CD4-positive, CD25-positive, alpha-beta regulatory T cell (primary cell): ENCODE measurements around the gene GLTPD2. TPM values are rescaled to one million over a fixed set of nuclear protein-coding genes. Genes with fewer than 3 reads are reported as not detected.
A peak's percentile ranks its signal among the peaks of the same experiment; 100 is the strongest.

Experiments used
- ATAC-seq, 2 donors: fragments of 150-1000 bp; cut with Tn5 transposase; one replicate each; pipeline ENCODE4 v1.10.0; 2021; ENCODE audit warnings: low read depth in 2 of 2, moderate number of reproducible peaks in 2 of 2, moderate library complexity in 1 of 2
- DNase-seq, 3 donors: peaks; one replicate each; pipeline versions ENCODE4 v3.0.0 to v3.0.0-alpha.2; 2012 to 2022; ENCODE audit warnings: mixed read lengths in 1 of 3
- H3K27ac ChIP-seq: one replicate; pipeline ENCODE4 v1.7.0; 2013; ENCODE audit warnings: mild to moderate bottlenecking, low read length; ENCODE audit not compliant: insufficient read depth, poor library complexity, severe bottlenecking
- H3K27me3 ChIP-seq: one replicate; pipeline ENCODE4 v1.7.0; 2013; ENCODE audit warnings: low read length; ENCODE audit not compliant: control insufficient read depth, insufficient read depth
- H3K36me3 ChIP-seq: one replicate; pipeline ENCODE4 v1.7.0; 2013; ENCODE audit warnings: mild to moderate bottlenecking, low read length, moderate library complexity; ENCODE audit not compliant: control insufficient read depth, insufficient read depth
- H3K4me1 ChIP-seq: 2 replicates; pipeline ENCODE4 v1.7.0; 2013; ENCODE audit warnings: mild to moderate bottlenecking, low read length; ENCODE audit not compliant: insufficient read depth, control insufficient read depth, poor library complexity, severe bottlenecking
- H3K4me3 ChIP-seq: one replicate; pipeline ENCODE4 v1.7.0; 2013; ENCODE audit warnings: low read depth, mild to moderate bottlenecking, low read length, moderate library complexity
- H3K9me3 ChIP-seq, 2 experiments: 1 replicate in 1 of 2; 2 replicates in 1 of 2; pipeline ENCODE4 v1.7.0; 2013; ENCODE audit warnings: low read length in 2 of 2, mild to moderate bottlenecking in 1 of 2, moderate library complexity in 1 of 2; ENCODE audit not compliant: control insufficient read depth in 2 of 2
- H3K27ac Mint-ChIP-seq, 3 donors: one replicate each; pipeline ENCODE4 v1.8.0; 2020 to 2022; ENCODE audit warnings: mild to moderate bottlenecking in 3 of 3, mixed read lengths in 3 of 3, moderate library complexity in 2 of 3
- H3K27me3 Mint-ChIP-seq: one replicate; pipeline ENCODE4 v1.8.0; 2022; ENCODE audit warnings: mild to moderate bottlenecking, mixed read lengths
- H3K36me3 Mint-ChIP-seq: one replicate; pipeline ENCODE4 v1.8.0; 2020; ENCODE audit warnings: mixed read lengths
- H3K4me1 Mint-ChIP-seq, 4 donors: one replicate each; pipeline ENCODE4 v1.8.0; 2020 to 2022; ENCODE audit warnings: mixed read lengths in 4 of 4, mild to moderate bottlenecking in 1 of 4
- H3K4me3 Mint-ChIP-seq, 4 donors: one replicate each; pipeline ENCODE4 v1.8.0; 2020 to 2022; ENCODE audit warnings: mild to moderate bottlenecking in 4 of 4, mixed read lengths in 4 of 4, moderate library complexity in 3 of 4
- H3K9me3 Mint-ChIP-seq, 7 donors: one replicate each; pipeline ENCODE4 v1.8.0; 2020 to 2022; ENCODE audit warnings: mixed read lengths in 7 of 7, mild to moderate bottlenecking in 3 of 7, moderate library complexity in 2 of 7
- polyA plus RNA-seq, 4 donors: library from polyadenylated mRNA; unstranded; fragments of 300-500 nt; fragmentation: Illumina TruSeq; gene quantifications; one replicate each; pipeline ENCODE4 v1.2.3, GENCODE V29; 2021
- total RNA-seq: library from RNA; stranded (reverse); gene quantifications from one replicate; pipeline ENCODE4 v1.2.3, GENCODE V29; 2022

The GLTPD2 gene
- total and polyA plus RNA-seq, 5 donors from 2014 or later = 0.39 to 0.43 TPM; not detected in 3

DNA sequence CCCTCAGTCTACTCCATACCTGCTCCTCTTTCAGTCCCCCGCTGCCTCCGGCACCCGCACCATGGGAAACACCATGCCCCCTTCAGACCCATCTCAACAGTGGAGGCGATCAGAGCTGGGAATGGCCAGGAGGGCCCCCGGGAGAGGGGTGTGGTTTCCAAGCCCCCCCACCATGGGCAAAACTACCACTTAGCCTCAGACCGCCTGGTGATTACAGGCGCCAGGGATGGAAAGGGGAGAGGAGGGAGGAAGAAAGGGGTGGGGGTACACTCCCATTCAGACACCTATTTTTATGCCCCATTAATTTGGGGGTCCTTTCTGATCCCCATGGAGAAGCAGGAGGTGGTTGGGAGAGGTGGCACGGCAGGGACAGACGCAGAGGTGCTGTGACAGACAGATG lies 13.5 kb downstream of the GLTPD2 start, which contains the start of gene C17orf114:
Gene C17orf114, minus strand, starts transcription at position 101 of the 400 bp plus-strand sequence.
- H3K36me3 Mint-ChIP-seq = peaks cover 5% of the 10 kb centered on the region

DNA sequence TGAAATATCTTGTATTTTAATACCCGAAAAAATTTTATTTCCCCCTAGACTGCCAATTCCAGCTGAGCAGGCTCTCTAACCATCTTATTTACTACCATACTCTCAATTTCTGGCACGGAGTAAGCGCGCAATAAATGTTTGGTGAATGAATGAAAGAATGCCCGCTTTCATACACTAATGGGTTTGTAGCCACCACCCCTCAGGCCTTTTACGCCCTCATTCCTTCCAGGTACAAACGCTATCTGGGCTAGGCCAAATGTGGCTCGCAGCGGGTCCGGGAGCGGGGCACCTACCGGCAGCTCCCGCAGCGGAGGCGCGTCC lies 17.7 kb downstream of the GLTPD2 start:
- no peak for ATAC-seq
- H3K27ac ChIP-seq = no peak overlapping the region
- H3K9me3 ChIP-seq = no peaks in the 10 kb centered on the region
- peak in 2 of 3 donors; percentile 18 to 25 for DNase-seq
- H3K36me3 ChIP-seq = peaks cover 4% of the 10 kb centered on the region
- no peaks in the 10 kb centered on the region for H3K27me3 ChIP-seq
- H3K9me3 Mint-ChIP-seq = no peaks in the 10 kb centered on the region
- peak overlapping the region in 1 of 3 donors; percentile 29 for H3K27ac Mint-ChIP-seq
- peaks cover 14% of the 10 kb centered on the region for H3K4me1 ChIP-seq
- peak overlapping the region; percentile 74 for H3K4me3 ChIP-seq
- no peaks in the 10 kb centered on the region for H3K27me3 Mint-ChIP-seq
- H3K4me1 Mint-ChIP-seq = peaks cover 6 to 22% (median 15%) of the 10 kb centered on the region in 4 donors
- H3K36me3 Mint-ChIP-seq = peaks cover 8% of the 10 kb centered on the region
- H3K4me3 Mint-ChIP-seq = peak overlapping the region; percentile 84 to 90 (median 86)

More for the DNA sequence above, 13.5 kb downstream of the GLTPD2 start, which contains the start of gene C17orf114:
- Histone ChIP-seq H3K9me3 (no peaks in the 10 kb centered on the region), H3K4me3 (no peak within 1 kb of the TSS), H3K27ac (no peak within 1 kb of the TSS), H3K36me3 (peaks cover 16% of the 10 kb centered on the region), H3K4me1 (peaks cover 6% of the 10 kb centered on the region), H3K27me3 (no peaks in the 10 kb centered on the region)
- H3K4me3 Mint-ChIP-seq = peak within 1 kb of the TSS in 2 of 4 donors; percentile 32 to 51
- DNase-seq = no peak
- H3K27ac Mint-ChIP-seq = no peak within 1 kb of the TSS
- no peaks in the 10 kb centered on the region for H3K27me3 Mint-ChIP-seq
- peaks cover 6 to 9% (median 6%) of the 10 kb centered on the region in 4 donors for H3K4me1 Mint-ChIP-seq
- H3K9me3 Mint-ChIP-seq = no peaks in the 10 kb centered on the region
- ATAC-seq = no peak

DNA sequence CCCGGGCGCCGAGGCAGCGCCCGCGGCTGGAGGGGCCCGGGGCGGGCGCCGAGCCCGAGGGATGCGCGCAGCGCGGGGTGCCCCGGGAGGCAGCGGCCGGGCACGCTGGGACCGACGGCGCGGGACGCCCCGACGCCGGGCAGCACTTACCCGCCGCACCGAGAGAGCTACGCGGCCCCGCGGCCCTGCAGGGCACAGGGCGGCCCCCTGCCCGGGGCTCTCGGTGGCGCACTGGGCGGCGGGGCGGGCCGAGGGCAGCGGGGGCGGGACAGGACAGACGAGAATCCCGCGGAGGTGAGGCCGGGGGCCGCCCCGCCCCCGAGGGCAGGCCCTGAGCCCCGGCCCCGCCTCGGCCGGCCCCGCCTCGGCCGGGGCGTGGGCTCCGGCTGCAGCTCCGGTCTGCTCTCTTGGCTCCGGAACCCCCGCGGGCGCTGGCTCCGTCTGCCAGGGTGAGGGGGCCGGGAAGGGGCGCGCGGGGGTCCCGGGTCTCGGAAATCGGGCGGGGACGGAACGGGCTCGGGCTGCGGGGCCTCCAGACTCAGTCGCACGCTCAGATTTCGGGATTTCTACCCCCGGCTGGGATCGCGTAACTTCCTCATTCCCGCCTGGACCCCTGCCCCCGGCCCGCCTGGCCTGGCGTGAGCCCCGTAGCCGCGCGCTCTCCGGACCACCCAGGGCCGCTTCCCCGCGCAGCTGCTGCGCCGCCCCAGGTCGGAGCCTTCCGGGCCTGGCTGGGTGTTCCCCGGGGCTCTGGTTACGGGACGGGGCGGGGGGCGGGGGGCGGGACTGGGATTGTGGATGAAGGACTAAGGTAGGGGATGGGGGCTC lies 18.2 kb downstream of the GLTPD2 start, which contains the start of gene PLD2:
Gene PLD2, plus strand, starts transcription at position 376 of the 828 bp plus-strand sequence. CDS start 621 bp downstream, outside the sequence.
- H3K36me3 Mint-ChIP-seq = peaks cover 8% of the 10 kb centered on the region
- peak within 1 kb of the TSS; percentile 84 to 90 (median 86) for H3K4me3 Mint-ChIP-seq
- H3K9me3 ChIP-seq = no peaks in the 10 kb centered on the region

DNA sequence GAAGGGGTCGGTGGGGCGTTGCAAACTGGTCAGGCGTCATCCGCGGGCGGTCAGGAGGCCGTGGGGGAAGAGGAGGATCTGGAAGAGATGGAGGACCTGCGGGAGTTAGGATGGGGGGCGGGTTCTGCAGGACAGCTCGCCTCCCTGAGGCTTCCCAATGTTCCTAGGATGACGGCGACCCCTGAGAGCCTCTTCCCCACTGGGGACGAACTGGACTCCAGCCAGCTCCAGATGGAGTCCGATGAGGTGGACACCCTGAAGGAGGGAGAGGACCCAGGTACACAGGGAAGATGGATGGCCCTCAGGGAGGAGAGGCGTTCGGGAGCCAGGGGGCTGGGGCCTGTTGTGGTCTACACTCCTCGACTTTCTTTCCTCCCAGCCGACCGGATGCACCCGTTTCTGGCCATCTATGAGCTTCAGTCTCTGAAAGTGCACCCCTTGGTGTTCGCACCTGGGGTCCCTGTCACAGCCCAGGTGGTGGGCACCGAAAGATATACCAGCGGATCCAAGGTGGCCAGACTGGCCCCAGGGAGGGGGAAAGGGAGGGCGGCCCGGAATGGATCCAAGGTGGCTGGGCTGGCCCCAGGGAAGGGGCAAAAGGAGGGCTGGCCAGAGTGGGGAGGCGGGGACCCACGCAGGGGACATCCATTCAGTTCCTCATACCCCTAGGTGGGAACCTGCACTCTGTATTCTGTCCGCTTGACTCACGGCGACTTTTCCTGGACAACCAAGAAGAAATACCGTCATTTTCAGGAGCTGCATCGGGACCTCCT lies 19.0 kb downstream of the GLTPD2 start:
- Mint-ChIP-seq H3K9me3 (no peaks in the 10 kb centered on the region), H3K4me1 (peaks cover 6 to 22% (median 15%) of the 10 kb centered on the region in 4 donors), H3K36me3 (peaks cover 8% of the 10 kb centered on the region), H3K27ac (peak overlapping the region in 1 of 3 donors; percentile 4), H3K27me3 (no peaks in the 10 kb centered on the region), H3K4me3 (peak overlapping the region; percentile 77 to 83 (median 80))
- DNase-seq (no peak), ATAC-seq (no peak)
- Histone ChIP-seq H3K27me3 (no peaks in the 10 kb centered on the region), H3K27ac (peak overlapping the region; percentile 72), H3K9me3 (no peaks in the 10 kb centered on the region), H3K36me3 (peaks cover 4% of the 10 kb centered on the region), H3K4me3 (no peak overlapping the region), H3K4me1 (peaks cover 14% of the 10 kb centered on the region)

More for the DNA sequence above, 18.2 kb downstream of the GLTPD2 start, which contains the start of gene PLD2:
- DNase-seq = peak; percentile 83 to 87 (median 85)
- H3K27me3 Mint-ChIP-seq = no peaks in the 10 kb centered on the region
- no peaks in the 10 kb centered on the region for H3K9me3 Mint-ChIP-seq
- Histone ChIP-seq H3K27ac (peak within 1 kb of the TSS; percentile 72), H3K36me3 (peaks cover 4% of the 10 kb centered on the region), H3K27me3 (no peaks in the 10 kb centered on the region), H3K4me3 (peak within 1 kb of the TSS; percentile 74), H3K4me1 (peaks cover 14% of the 10 kb centered on the region)
- H3K4me1 Mint-ChIP-seq = peaks cover 6 to 22% (median 15%) of the 10 kb centered on the region in 4 donors
- peak within 1 kb of the TSS in 2 of 3 donors; percentile 4 to 29 for H3K27ac Mint-ChIP-seq
- ATAC-seq = peak; percentile 97 to 99

DNA sequence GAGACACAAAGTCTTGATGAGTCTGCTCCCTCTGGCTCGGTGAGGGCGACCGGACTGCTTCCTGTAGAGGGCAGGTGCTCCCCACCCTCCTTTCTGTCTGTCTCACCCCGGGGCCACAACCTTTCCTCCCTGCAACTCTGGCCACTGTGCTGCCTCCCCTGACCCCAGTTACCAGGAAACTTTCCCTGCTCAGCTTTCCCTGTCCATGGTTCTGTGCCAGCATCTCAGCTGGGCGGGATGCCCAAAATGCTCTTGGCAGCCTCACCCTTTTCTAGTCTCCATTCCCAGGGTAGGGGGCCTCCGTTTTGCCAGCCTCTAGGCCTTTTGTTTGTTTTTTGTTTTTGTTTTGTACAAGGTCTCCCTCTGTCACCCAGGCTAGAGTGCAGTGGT lies 19.6 kb downstream of the GLTPD2 start:
- H3K9me3 ChIP-seq = no peaks in the 10 kb centered on the region
- Mint-ChIP-seq H3K4me3 (peak overlapping the region; percentile 78 to 92 (median 82)), H3K4me1 (peaks cover 6 to 22% (median 15%) of the 10 kb centered on the region in 4 donors), H3K9me3 (no peaks in the 10 kb centered on the region), H3K27ac (peak overlapping the region in 1 of 3 donors; percentile 42), H3K36me3 (peaks cover 8% of the 10 kb centered on the region), H3K27me3 (no peaks in the 10 kb centered on the region)
- H3K36me3 ChIP-seq = peaks cover 4% of the 10 kb centered on the region
- no peak for DNase-seq
- H3K27ac ChIP-seq = no peak overlapping the region
- H3K27me3 ChIP-seq = no peaks in the 10 kb centered on the region
- no peak overlapping the region for H3K4me3 ChIP-seq
- ATAC-seq = no peak
- peaks cover 14% of the 10 kb centered on the region for H3K4me1 ChIP-seq

DNA sequence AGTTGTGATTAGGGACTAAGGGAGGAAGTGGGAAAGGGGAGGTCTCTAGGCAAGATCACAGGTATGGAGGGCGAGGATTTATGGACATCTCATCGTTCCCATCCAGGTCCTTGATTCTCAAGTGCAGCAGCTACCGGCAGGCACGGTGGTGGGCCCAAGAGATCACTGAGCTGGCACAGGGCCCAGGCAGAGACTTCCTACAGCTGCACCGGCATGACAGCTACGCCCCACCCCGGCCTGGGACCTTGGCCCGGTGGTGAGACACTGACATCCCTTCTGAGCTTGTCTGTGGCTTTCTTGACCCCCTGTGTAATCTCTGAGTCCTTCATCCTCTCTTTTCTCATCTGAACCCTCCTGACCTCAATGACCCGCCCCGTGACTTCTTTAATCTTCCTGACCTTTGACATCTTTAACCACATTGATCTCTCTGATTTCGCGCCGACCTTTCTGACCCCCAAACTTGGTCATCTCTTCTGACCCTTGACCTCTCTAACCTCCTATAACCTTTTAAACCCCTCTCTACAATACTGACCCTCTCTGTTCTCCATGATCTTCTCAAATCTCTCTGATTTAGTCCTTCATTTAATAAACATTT lies 22.0 kb downstream of the GLTPD2 start:
- Histone ChIP-seq H3K9me3 (no peaks in the 10 kb centered on the region), H3K4me1 (peaks cover 14% of the 10 kb centered on the region), H3K4me3 (no peak overlapping the region), H3K36me3 (peaks cover 7% of the 10 kb centered on the region), H3K27ac (no peak overlapping the region), H3K27me3 (no peaks in the 10 kb centered on the region)
- Mint-ChIP-seq H3K4me1 (peaks cover 6 to 22% (median 15%) of the 10 kb centered on the region in 4 donors), H3K4me3 (peak overlapping the region; percentile 4 to 70 (median 39)), H3K36me3 (peaks cover 17% of the 10 kb centered on the region), H3K27me3 (no peaks in the 10 kb centered on the region), H3K9me3 (no peaks in the 10 kb centered on the region), H3K27ac (no peak overlapping the region)
- DNase-seq (no peak), ATAC-seq (no peak)

DNA sequence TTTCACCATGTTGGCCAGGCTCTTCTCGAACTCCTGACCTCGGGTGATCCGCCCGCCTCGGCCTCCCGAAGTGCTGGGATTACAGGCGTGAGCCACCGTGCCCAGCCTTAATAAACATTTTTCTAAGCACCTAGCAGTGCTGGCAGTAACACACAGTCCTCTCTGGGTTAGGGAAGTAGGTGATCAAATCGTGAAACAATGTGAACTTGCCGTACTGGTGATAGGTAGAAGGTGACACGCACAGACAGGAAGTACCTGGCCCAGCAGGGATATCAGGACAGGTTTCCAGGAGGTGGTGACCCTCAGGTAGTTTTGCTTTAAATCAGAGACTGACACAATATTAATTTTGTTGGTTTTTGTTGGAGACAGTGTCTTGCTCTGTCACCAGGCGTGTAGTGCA lies 22.7 kb downstream of the GLTPD2 start:
- H3K36me3 Mint-ChIP-seq = peaks cover 17% of the 10 kb centered on the region
- H3K4me1 Mint-ChIP-seq = peaks cover under 1 to 16% (median 10%) of the 10 kb centered on the region in 4 donors
- ATAC-seq (no peak), DNase-seq (no peak)
- no peaks in the 10 kb centered on the region for H3K27me3 Mint-ChIP-seq
- Histone ChIP-seq H3K4me3 (no peak overlapping the region), H3K27ac (no peak overlapping the region), H3K4me1 (peaks cover 8% of the 10 kb centered on the region), H3K9me3 (no peaks in the 10 kb centered on the region), H3K27me3 (no peaks in the 10 kb centered on the region), H3K36me3 (peaks cover 9% of the 10 kb centered on the region)
- H3K9me3 Mint-ChIP-seq = no peaks in the 10 kb centered on the region
- H3K4me3 Mint-ChIP-seq = peak overlapping the region in 1 of 4 donors; percentile 70
- no peak overlapping the region for H3K27ac Mint-ChIP-seq
